H9 (cell line): ENCODE measurements around the gene SNAP47. TPM values are rescaled to one million over a fixed set of nuclear protein-coding genes. Genes with fewer than 3 reads are reported as not detected.

Source experiments
- DNase-seq: peaks from one replicate; pipeline ENCODE4 v3.0.0-alpha.2; 2017
- H2AFZ ChIP-seq: one replicate; pipeline ENCODE4 v1.6.1; 2013; ENCODE audit warnings: mild to moderate bottlenecking, low read length, control low read depth, moderate library complexity
- H2AK5ac ChIP-seq: 2 replicates; pipeline ENCODE4 v1.6.1; 2013; ENCODE audit warnings: low read length, control low read depth, mixed read lengths; ENCODE audit not compliant: insufficient read length
- H2BK120ac ChIP-seq: one replicate; pipeline ENCODE4 v1.6.1; 2013; ENCODE audit warnings: low read depth, mild to moderate bottlenecking, low read length, control low read depth, inconsistent platforms; ENCODE audit not compliant: poor library complexity, severe bottlenecking
- H2BK12ac ChIP-seq: 2 replicates; pipeline ENCODE4 v1.6.1; 2013; ENCODE audit warnings: low read length, control low read depth, mixed read lengths, low read depth; ENCODE audit not compliant: insufficient read length
- H2BK15ac ChIP-seq: 2 replicates; pipeline ENCODE4 v1.6.1; 2013; ENCODE audit warnings: low read depth, low read length, control low read depth
- H2BK20ac ChIP-seq: one replicate; pipeline ENCODE4 v1.6.1; 2013; ENCODE audit warnings: low read depth, mild to moderate bottlenecking, low read length, control low read depth, inconsistent platforms; ENCODE audit not compliant: poor library complexity, severe bottlenecking
- H2BK5ac ChIP-seq: 2 replicates; pipeline ENCODE4 v1.6.1; 2013; ENCODE audit warnings: low read length, control low read depth, mixed read lengths; ENCODE audit not compliant: insufficient read length
- H3K14ac ChIP-seq: 2 replicates; pipeline ENCODE4 v1.6.1; 2013; ENCODE audit warnings: low read length, control low read depth; ENCODE audit not compliant: insufficient read depth
- H3K18ac ChIP-seq: 2 replicates; pipeline ENCODE4 v1.6.1; 2013; ENCODE audit warnings: low read depth, mild to moderate bottlenecking, mixed read lengths, low read length, control low read depth; ENCODE audit not compliant: insufficient read length
- H3K23ac ChIP-seq: 2 replicates; pipeline ENCODE4 v1.6.1; 2013; ENCODE audit warnings: low read length, control low read depth, mixed read lengths, low read depth; ENCODE audit not compliant: insufficient read length
- H3K23me2 ChIP-seq: 2 replicates; pipeline ENCODE4 v1.6.1; 2013; ENCODE audit warnings: low read depth, mild to moderate bottlenecking, mixed read lengths, low read length, control low read depth; ENCODE audit not compliant: insufficient read length, poor library complexity, severe bottlenecking
- H3K27ac ChIP-seq: 2 replicates; pipeline ENCODE4 v1.5.1; 2013; ENCODE audit warnings: low read length, control low read depth, mixed read lengths, low read depth; ENCODE audit not compliant: insufficient read length
- H3K27me3 ChIP-seq: 2 replicates; pipeline ENCODE4 v1.6.1; 2013; ENCODE audit warnings: low read length, control low read depth, inconsistent platforms; ENCODE audit not compliant: insufficient read depth
- H3K4ac ChIP-seq: 2 replicates; pipeline ENCODE4 v1.6.1; 2013; ENCODE audit warnings: low read depth, mild to moderate bottlenecking, control low read depth, inconsistent platforms, low read length, moderate library complexity
- H3K4me1 ChIP-seq: 2 replicates; pipeline ENCODE4 v1.6.1; 2013; ENCODE audit warnings: low read length, control low read depth, inconsistent platforms; ENCODE audit not compliant: insufficient read depth
- H3K4me2 ChIP-seq: 2 replicates; pipeline ENCODE4 v1.6.1; 2013; ENCODE audit warnings: low read length, control low read depth, mixed read lengths; ENCODE audit not compliant: insufficient read length, insufficient read depth
- H3K56ac ChIP-seq: 2 replicates; pipeline ENCODE4 v1.6.1; 2013; ENCODE audit warnings: low read depth, mild to moderate bottlenecking, mixed read lengths, low read length, control low read depth; ENCODE audit not compliant: insufficient read length
- H3K79me1 ChIP-seq: 2 replicates; pipeline ENCODE4 v1.6.1; 2013; ENCODE audit warnings: low read depth, mild to moderate bottlenecking, moderate library complexity, low read length, control low read depth, inconsistent platforms; ENCODE audit not compliant: insufficient read depth, poor library complexity, severe bottlenecking
- H3K79me2 ChIP-seq: 2 replicates; pipeline ENCODE4 v1.6.1; 2013; ENCODE audit warnings: low read length, control low read depth, inconsistent platforms; ENCODE audit not compliant: insufficient read depth
- H3K9ac ChIP-seq: 2 replicates; pipeline ENCODE4 v1.6.1; 2013; ENCODE audit warnings: low read length, control low read depth, mixed read lengths; ENCODE audit not compliant: insufficient read length; ENCODE audit errors: extremely low read depth
- H3K9me3 ChIP-seq: one replicate; pipeline ENCODE4 v1.6.1; 2013; ENCODE audit warnings: low read depth, low read length, inconsistent platforms; ENCODE audit not compliant: control insufficient read depth
- H3T11ph ChIP-seq: one replicate; pipeline ENCODE4 v1.6.1; 2013; ENCODE audit warnings: mild to moderate bottlenecking, low read length, control low read depth, inconsistent platforms
- H4K20me1 ChIP-seq: one replicate; pipeline ENCODE4 v1.6.1; 2013; ENCODE audit not compliant: control insufficient read depth, insufficient read length, insufficient read depth
- H4K5ac ChIP-seq: 2 replicates; pipeline ENCODE4 v1.6.1; 2013; ENCODE audit warnings: low read depth, mild to moderate bottlenecking, mixed read lengths, low read length, control low read depth; ENCODE audit not compliant: insufficient read length
- H4K8ac ChIP-seq: replicated peaks from 2 replicates; pipeline ENCODE4 v1.6.1; 2013; ENCODE audit warnings: low read length, control low read depth, mixed read lengths, low read depth; ENCODE audit not compliant: insufficient read length
- H4K91ac ChIP-seq: 2 replicates; pipeline ENCODE4 v1.6.1; 2013; ENCODE audit warnings: low read depth, mild to moderate bottlenecking, moderate library complexity, mixed read lengths, low read length, control low read depth; ENCODE audit not compliant: insufficient read length
- H3K27ac Mint-ChIP-seq, 3 experiments: 2 replicates in 2 of 3; 3 replicates in 1 of 3; pipeline ENCODE4 v1.8.0; 2020 to 2021; ENCODE audit warnings: mixed read lengths in 3 of 3, mild to moderate bottlenecking in 1 of 3, moderate library complexity in 1 of 3
- H3K27me3 Mint-ChIP-seq: 2 replicates; pipeline ENCODE4 v1.8.0; 2021; ENCODE audit warnings: low read depth, mild to moderate bottlenecking, moderate library complexity, mixed read lengths
- H3K36me3 Mint-ChIP-seq, 3 experiments: 2 replicates in 2 of 3; 3 replicates in 1 of 3; pipeline ENCODE4 v1.8.0; 2020 to 2021; ENCODE audit warnings: low read depth in 3 of 3, mixed read lengths in 3 of 3; ENCODE audit not compliant: insufficient read depth in 1 of 3
- H3K4me1 Mint-ChIP-seq, 2 experiments: 2 replicates each; pipeline ENCODE4 v1.8.0; 2020; ENCODE audit warnings: mixed read lengths in 2 of 2
- H3K4me3 Mint-ChIP-seq, 2 experiments: 2 replicates in 1 of 2; 3 replicates in 1 of 2; pipeline ENCODE4 v1.8.0; 2020 to 2021; ENCODE audit warnings: mild to moderate bottlenecking in 2 of 2, mixed read lengths in 2 of 2, moderate library complexity in 1 of 2
- H3K9me3 Mint-ChIP-seq, 2 experiments: 2 replicates in 1 of 2; 3 replicates in 1 of 2; pipeline ENCODE4 v1.8.0; 2020; ENCODE audit warnings: mild to moderate bottlenecking in 2 of 2, mixed read lengths in 2 of 2, moderate library complexity in 1 of 2
- CTCF ChIP-seq: fragments of 200-600 bp; sonication (generic); conservative IDR thresholded peaks from 3 replicates; pipeline ENCODE4 v1.8.0; 2021; ENCODE audit warnings: antibody characterized with exemption, mild to moderate bottlenecking
- WGBS: extraction: QIAGEN DNeasy Blood & Tissue Kit; methylation state at CpG from one replicate; pipeline ENCODE4 v1.1.7; 2013; ENCODE audit warnings: missing lambda C conversion rate, low lambda C conversion rate, mixed read lengths; ENCODE audit not compliant: insufficient read length; ENCODE audit errors: extremely low coverage; 5-methylcytosine and 5-hydroxymethylcytosine counted together
- total RNA-seq: library from RNA; stranded (reverse); gene quantifications from 2 replicates; pipeline ENCODE4 v1.2.1, GENCODE V29; 2021

Gene SNAP47
- total RNA-seq, 1 experiment from 2014 or later: 44.1 TPM

- TF ChIP-seq CTCF: no peak
- Histone ChIP-seq H2BK120ac (no peak overlapping the region), H4K8ac (no peak overlapping the region), H4K20me1 (peaks cover 3% of the 10 kb centered on the region), H3K79me1 (peaks cover 4% of the 10 kb centered on the region), H4K91ac (no peak overlapping the region), H3K23ac (no peak overlapping the region), H2BK15ac (no peak overlapping the region), H4K5ac (no peak overlapping the region), H3K79me2 (peaks cover 13% of the 10 kb centered on the region; the same call in 1 of the 2 replicates), H3T11ph (no peak overlapping the region), H3K14ac (peak overlapping the region; percentile 80), H2AFZ (no peak overlapping the region), H2BK12ac (no peak overlapping the region), H3K4me1 (peaks cover 3% of the 10 kb centered on the region; the same call in 1 of the 2 replicates), H3K4me2 (peak overlapping the region; percentile 88), H3K4ac (no peak overlapping the region), H3K18ac (no peak overlapping the region), H3K27ac (no peak overlapping the region), H3K9ac (peak overlapping the region; percentile 84), H3K9me3 (no peaks in the 10 kb centered on the region), H3K23me2 (peaks cover 18% of the 10 kb centered on the region), H2AK5ac (no peak overlapping the region), H2BK20ac (no peak overlapping the region), H2BK5ac (no peak overlapping the region), H3K56ac (no peak overlapping the region), H3K27me3 (no peaks in the 10 kb centered on the region)
- Mint-ChIP-seq H3K27ac (peak overlapping the region; percentile 49 to 84 (median 83); a peak in 3 of 7 replicates), H3K9me3 (no peaks in the 10 kb centered on the region), H3K27me3 (no peaks in the 10 kb centered on the region), H3K4me1 (peaks cover 14 to 28% of the 10 kb centered on the region in 2 experiments), H3K4me3 (peak overlapping the region; percentile 89 to 96), H3K36me3 (peaks cover 10 to 23% (median 23%) of the 10 kb centered on the region in 3 experiments; a peak in 6 of 7 replicates)
- DNase-seq: peak; percentile 24
- no CpG with 5 or more reads among the region's 31 CpGs for WGBS
These were observed 477 bp downstream of the SNAP47 start for GRCh38 chr1:227735539-227736285.
